Measurements from ENCODE around the gene STAB1.
A peak's percentile ranks its signal among the peaks of the same experiment; 100 is the strongest.

STAB1 gene

DNA sequence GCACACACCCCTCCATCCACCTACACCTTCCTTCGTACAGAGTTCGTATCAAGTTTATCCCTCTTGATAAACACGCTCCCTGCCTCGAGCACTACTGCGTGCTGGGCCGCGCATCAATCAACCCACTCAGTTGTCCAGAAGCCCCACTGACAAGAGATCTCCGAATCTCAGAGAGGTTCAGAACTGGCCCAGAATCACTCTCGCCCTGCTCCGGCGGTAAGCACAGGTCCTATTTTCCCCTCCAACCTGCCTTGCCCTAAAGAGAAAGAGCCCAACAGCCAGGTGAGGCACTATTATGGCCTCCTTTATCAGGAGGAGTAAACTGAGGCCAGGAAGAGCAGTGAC, 40.2 kb upstream of the STAB1 start:
- H3K27me3 ChIP-seq (replicated peaks): no peaks in the 10 kb centered on the region
- peak overlapping the region; percentile 88 for H3K4me3 ChIP-seq (ENCODE audit: low read depth, low read length)
- TF ChIP-seq, protein P1, sequence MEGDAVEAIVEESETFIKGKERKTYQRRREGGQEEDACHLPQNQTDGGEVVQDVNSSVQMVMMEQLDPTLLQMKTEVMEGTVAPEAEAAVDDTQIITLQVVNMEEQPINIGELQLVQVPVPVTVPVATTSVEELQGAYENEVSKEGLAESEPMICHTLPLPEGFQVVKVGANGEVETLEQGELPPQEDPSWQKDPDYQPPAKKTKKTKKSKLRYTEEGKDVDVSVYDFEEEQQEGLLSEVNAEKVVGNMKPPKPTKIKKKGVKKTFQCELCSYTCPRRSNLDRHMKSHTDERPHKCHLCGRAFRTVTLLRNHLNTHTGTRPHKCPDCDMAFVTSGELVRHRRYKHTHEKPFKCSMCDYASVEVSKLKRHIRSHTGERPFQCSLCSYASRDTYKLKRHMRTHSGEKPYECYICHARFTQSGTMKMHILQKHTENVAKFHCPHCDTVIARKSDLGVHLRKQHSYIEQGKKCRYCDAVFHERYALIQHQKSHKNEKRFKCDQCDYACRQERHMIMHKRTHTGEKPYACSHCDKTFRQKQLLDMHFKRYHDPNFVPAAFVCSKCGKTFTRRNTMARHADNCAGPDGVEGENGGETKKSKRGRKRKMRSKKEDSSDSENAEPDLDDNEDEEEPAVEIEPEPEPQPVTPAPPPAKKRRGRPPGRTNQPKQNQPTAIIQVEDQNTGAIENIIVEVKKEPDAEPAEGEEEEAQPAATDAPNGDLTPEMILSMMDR (IDR thresholded peaks at IDR 0.05; ENCODE audit: low read depth, low read length, missing control alignments): no peak
- H3K27ac ChIP-seq: peak overlapping the region; percentile 56
- H3K36me3 ChIP-seq (replicated peaks): peaks cover 13% of the 10 kb centered on the region
- DNase-seq: no peak
- in situ Hi-C loops (cut with HindIII; ENCODE audit: low pct_ligation_motif_present, low sequenced_read_pairs): no loop called here

DNA sequence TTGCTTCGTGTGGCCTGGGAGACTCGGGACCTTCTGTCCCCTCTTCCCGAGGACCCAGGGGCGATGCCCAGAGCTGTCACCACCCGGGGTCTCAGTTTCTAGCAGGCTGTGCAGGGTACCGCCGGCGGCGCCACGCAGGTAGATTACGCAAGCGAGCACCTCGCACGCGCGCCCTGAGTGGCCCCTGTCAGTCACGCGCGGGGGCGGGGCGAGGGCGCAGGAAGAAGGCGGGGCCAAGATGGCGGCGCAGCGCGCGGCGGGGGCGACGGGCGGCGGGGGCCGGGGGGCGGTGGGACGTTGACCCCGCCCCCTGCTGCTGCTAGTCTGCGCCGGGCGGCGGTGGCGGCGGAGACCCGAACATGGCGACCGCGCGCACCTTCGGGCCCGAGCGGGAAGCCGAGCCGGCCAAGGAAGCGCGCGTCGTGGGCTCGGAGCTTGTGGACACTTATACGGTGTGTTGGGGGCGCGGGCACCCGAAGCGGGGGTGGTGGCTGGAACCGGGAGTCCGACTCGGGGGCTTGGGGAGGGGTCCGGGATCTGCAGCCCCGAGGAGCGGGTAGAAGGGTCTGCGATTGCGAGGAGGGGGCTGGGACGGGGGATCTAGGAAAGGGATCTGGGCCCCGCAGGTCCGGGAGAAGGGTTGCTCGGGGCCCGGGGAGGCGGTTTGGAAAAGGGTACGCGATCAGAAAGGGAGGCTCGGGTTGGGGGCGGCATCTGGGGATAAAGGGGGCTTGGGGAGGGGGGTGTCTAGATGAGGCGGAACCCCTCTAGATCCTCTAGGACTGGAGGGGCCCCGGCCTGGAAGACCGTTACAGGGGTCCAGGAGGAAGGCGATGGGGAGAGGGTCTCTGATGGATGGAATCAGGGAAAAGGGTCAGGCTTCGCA, 39.6 kb upstream of the STAB1 start, which contains the start of gene NISCH:
Gene NISCH (plus strand): TSS at position 322 of the 886 bp plus-strand sequence. CDS start 38 bp downstream, at position 360.
- H3K27ac ChIP-seq: peak within 1 kb of the TSS; percentile 56
- DNase-seq: peak; percentile 47
- H3K4me3 ChIP-seq (ENCODE audit: low read depth, low read length): peak within 1 kb of the TSS; percentile 88
- in situ Hi-C loops (cut with HindIII; ENCODE audit: low pct_ligation_motif_present, low sequenced_read_pairs): no loop called here
- no peaks in the 10 kb centered on the region for H3K27me3 ChIP-seq (replicated peaks)
- TF ChIP-seq, protein P1 (IDR thresholded peaks at IDR 0.05; ENCODE audit: low read depth, low read length, missing control alignments): no peak
- peaks cover 15% of the 10 kb centered on the region for H3K36me3 ChIP-seq (replicated peaks)

DNA sequence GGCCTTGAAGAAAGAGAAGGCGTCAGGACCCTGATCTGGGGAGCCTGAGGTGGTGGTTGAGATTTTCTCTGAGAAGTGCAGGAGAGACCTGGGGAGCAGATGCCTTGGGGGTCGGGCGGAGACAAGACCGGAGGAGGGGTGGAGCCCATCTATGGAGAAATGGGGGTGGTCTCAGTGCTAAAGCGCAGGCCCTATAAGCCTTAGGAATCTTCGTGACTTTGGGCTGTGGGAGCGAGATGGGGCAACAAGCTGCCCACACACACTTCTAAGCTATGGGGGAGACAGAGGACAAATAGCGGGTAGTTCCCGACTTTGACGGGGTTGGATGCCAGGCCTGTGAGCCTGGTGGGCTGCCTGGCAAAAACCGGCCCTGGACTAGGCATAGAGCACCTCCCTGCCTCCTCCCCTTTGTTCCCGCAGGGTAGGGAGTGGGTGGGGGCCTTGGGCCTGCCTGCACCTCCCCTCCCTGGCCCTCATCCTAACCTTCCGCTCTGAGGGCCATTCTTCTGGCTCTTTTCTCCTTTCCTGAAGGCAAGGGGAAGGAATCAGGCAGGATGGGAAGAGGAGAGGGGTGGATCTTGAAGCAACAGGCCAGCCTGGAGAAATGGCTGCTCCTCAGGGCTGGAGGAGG, 38.9 kb upstream of the STAB1 start:
- H3K27me3 ChIP-seq (replicated peaks): no peaks in the 10 kb centered on the region
- peak overlapping the region; percentile 88 for H3K4me3 ChIP-seq (ENCODE audit: low read depth, low read length)
- H3K27ac ChIP-seq: peak overlapping the region; percentile 27
- in situ Hi-C loops (cut with HindIII; ENCODE audit: low pct_ligation_motif_present, low sequenced_read_pairs): no loop called here
- TF ChIP-seq, protein P1 (IDR thresholded peaks at IDR 0.05; ENCODE audit: low read depth, low read length, missing control alignments): no peak
- DNase-seq: no peak
- H3K36me3 ChIP-seq (replicated peaks): peaks cover 19% of the 10 kb centered on the region

DNA sequence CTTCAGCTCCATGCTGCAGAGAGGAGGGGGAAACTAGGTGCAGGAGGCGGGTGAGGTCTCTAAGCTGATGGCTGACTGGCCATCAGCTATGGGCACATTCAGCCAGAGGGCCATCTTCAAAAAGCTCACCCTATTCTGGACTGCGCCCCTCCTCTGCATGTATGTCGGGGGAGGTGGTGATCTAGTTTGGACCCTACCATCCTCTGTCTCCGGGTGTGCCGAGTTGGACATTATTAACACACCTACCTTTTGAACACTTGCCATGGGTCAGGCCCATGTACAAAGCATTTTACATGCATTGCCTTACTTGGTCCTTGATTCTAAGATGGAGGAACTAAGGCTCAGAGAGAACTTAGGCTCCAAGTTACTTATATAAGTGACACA, 38.3 kb upstream of the STAB1 start:
- Histone ChIP-seq H3K27ac (no peak overlapping the region), H3K27me3 (replicated peaks) (no peaks in the 10 kb centered on the region), H3K4me3 (ENCODE audit: low read depth, low read length) (peak overlapping the region; percentile 88), H3K36me3 (replicated peaks) (peaks cover 22% of the 10 kb centered on the region)
- in situ Hi-C loops (cut with HindIII; ENCODE audit: low pct_ligation_motif_present, low sequenced_read_pairs): no loop called here
- no peak for DNase-seq
- TF ChIP-seq, protein P1 (IDR thresholded peaks at IDR 0.05; ENCODE audit: low read depth, low read length, missing control alignments): no peak

DNA sequence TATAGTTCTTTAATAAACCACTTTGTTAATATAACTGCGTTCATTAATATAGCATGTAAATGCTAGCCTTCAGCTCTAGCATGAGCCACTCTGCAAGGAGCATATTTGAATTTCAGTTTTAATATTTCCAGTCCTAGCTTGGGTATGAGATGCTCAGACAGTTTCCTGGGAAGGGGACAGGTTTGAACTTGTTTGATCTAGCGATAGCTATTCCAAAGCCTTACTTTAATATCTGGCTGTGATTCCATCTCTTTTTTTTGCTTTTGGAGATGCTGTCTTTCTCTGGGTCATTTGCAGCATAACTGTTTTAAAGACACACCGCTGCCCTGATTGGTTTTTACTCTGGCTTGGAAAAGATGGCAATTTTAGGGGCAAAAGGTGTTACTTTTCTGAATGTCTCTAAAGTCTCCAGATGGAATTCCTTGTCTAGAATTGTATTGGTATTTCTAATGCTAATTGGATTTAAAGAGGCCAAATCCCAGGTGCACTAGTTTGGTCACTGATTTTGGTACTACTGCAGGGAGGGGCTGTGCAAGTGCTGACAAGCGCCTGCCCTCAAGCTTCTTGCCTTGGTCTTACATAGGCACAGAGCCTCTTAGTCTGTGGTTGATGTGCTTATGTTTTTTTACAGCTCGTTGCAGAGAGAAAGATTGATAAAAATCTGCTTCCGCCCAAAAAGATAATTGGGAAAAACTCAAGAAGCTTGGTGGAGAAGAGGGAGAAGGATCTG, 36.9 kb upstream of the STAB1 start:
- H3K4me3 ChIP-seq (ENCODE audit: low read depth, low read length): no peak overlapping the region
- H3K36me3 ChIP-seq (replicated peaks): peaks cover 22% of the 10 kb centered on the region
- no peaks in the 10 kb centered on the region for H3K27me3 ChIP-seq (replicated peaks)
- DNase-seq: no peak
- in situ Hi-C loops (cut with HindIII; ENCODE audit: low pct_ligation_motif_present, low sequenced_read_pairs): no loop called here
- TF ChIP-seq, protein P1 (IDR thresholded peaks at IDR 0.05; ENCODE audit: low read depth, low read length, missing control alignments): no peak
- no peak overlapping the region for H3K27ac ChIP-seq

All from brain microvascular endothelial cell (primary cell).